Measurements from ENCODE around the gene MORF4L1.

- TF ChIP-seq POLR2A (IDR thresholded peaks at IDR 0.05; ENCODE audit: low read depth, low read length) (no peak), POLR2AphosphoS5 (IDR thresholded peaks at IDR 0.05; ENCODE audit: low read depth, low read length) (no peak)
These were observed 36.5 kb downstream of the MORF4L1 start for GRCh38 chr15:78909160-78909695.
